Eye (tissue), 1 donor: ENCODE measurements around the gene FAM13A.

Source experiments
- DNase-seq: peaks from one replicate; pipeline ENCODE4 v3.0.0-alpha.2; 2015

FAM13A gene

DNA sequence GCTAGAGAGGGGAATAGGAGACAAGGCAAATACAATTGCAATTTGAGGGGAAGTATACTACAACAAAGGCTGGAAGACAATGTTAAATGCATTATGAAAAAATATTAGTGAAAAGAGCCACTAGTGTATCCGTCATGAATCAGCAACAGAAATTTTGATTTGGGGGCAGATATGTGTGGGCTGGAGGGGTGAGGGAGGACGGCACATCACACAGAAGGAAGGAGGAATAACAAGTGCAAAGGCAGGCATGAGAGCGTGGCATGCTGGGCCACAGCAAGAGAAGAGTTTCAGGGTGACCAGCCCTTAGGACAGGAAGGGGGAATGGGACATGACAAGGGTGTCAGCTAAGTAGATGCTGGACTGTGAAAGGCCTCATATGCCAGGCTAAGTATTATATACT is 295.6 kb downstream of the FAM13A start:
- DNase-seq = no peak

GRCh38 chr4:88759895-88760290 is 297.1 kb downstream of the FAM13A start:
- DNase-seq = peak; percentile 16

DNA sequence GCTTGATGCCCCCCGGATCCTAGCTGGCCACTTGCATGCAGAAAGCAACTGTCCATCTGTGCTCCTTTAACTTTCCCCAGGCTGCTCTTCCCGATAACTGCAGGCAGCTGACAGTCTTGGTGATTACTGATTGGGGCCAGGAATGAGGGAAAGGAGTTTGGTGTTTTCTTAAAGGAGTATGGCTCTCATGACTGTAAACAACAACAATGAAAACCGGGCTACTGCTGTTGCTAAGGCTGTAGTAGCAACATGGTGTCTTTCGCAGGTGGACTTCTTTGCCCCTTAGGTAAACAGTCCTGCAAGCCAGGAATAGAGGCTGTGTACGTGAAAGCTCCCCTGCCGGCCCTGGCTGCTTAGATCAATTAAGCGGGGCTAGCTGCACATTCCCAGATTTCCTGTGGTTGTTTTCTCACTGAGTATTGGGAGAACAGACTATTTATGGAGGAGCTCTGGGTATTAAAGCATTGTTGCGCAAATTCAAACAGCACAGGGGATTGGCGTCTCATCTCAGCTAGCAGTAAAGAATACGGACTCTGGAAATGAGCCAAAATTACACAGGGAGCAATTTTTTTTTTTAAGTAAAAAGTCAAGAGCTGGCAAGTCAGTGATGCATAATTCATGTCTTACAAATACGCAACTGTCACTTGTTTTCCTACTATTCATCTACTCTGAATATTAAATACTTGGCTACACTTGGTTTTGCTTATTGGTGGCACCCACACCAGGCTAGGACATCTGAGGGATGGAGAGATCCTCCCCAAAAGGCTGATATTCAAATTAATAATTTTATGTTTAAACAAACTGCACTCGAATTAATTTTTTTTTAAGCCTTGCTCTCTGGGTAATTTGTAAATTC is 297.7 kb downstream of the FAM13A start:
- DNase-seq = peak; percentile 67

GRCh38 chr4:88758264-88758663 is 298.7 kb downstream of the FAM13A start:
- peak; percentile 40 for DNase-seq

- peak; percentile 13 for DNase-seq
Measured at GRCh38 chr4:88757776-88758175, 299.2 kb downstream of the FAM13A start.

- DNase-seq = no peak
Measured at GRCh38 chr4:88757067-88757466, 299.9 kb downstream of the FAM13A start.

DNA sequence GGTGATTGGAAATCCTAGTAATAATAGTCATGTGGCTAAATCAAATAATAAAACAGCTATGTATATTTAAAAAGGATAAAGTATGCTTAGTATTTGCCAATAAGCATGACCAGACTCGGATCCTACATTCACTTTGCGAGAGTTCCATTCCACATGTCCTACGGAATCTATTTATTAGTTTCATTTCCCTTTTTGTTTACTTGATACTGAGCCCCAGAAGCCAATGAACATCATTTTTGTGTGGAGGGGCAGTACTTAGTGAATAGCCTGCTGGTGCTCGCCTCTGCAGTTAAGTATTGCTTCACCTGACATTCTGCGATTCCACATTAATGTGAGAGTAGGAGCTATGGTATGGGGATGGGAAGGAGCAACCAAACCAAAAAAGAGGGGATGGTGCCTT is 300.8 kb downstream of the FAM13A start:
- no peak for DNase-seq

DNA sequence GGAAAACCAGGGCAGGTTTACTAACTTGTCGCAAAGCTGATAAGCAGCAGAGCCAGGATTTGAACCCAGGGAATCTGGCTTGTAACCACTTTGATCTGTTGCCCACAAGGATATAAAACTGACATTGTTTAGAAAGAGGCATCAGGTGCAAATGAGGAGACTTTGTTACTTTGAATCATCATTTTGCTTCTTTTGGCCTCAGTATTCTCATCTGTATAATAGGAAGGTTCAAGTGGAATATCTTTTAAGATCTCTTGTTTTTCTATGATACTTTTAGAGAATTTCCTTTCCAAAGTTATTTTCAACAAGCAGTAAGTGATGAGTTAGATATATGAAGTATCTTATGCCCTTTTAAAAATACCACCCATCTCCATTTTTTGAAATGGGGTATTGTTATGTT is 301.5 kb downstream of the FAM13A start:
- no peak for DNase-seq

DNA sequence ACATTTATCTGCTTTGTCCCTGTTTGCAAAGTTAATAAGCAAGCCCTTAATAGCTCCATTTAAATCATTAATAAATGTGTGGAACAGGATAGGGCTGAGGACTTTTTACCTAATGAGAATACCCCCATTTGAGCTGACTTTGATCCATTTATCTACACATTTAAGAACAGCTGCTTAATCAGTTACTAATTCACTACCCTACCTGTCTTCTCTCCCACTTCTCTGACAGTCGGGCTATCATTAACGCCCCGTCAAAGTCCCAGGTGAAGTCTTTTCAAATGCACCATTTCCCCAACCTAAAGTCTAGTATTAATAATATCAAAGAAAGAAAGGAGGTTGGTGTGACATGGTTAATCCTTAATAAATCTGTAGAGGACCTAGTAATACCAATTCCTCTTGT is 302.2 kb downstream of the FAM13A start:
- DNase-seq = no peak

DNA sequence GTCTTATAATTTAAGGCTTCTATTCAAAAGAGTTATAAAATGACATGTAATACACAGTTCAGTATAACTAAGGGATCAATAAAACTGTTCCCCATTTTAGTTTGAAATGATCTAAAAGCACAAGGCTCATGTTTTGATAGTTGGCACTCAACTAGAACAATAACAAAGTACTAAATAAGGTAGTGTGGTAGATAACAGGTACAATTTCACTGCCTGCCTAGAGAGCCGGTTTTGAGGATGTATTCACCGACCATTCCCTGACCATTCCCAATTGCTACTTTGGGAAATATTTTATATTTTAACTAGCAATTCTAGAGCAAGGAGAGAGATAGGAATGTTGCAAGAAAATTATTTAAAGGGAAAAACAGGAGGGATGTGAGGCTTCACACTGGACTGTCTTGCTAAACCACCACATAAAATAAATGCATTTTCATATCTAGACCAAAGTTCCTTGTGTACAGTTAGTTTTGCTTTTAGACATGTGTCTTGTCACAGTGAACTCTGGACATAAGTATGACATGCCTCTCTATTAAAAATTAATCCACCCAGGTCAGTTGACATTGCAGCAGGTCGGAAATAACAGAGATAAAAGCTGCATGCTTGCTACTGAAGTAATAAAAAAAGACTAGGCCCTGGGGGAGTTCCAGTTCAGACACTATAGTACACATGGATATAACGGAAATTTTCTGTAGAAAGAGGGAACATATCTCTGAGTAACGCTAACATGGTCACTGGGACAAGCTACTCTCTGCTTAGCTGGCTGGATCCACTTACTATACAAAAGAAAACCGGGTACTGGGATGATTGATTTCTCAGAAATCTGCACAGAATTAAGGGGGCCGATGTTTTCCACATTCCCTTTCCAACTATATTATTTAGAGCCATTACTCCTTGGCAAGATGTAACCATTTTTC is 303.1 kb downstream of the FAM13A start:
- DNase-seq = peak; percentile 37

DNA sequence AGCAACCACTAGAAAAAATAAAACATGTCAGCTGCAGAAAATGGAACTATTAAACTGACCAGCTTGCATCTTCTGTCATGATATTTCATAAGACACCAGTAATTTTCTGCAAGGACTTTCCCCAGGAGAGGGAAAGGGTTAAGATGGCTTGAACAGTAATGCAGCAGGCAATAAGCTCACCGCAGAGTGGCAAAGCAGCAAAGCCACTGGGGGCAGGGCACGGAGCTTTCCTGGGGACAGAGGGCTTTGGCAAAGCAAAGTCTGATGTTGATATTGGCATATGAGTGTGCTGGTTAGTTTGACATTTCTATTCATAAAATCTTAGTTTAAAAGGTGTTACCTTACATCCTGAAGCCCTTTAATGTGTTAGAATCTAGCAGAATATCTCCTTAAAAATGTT is 304.2 kb downstream of the FAM13A start:
- DNase-seq = peak; percentile 31

GRCh38 chr4:88752076-88752463 is 304.9 kb downstream of the FAM13A start:
- no peak for DNase-seq

DNA sequence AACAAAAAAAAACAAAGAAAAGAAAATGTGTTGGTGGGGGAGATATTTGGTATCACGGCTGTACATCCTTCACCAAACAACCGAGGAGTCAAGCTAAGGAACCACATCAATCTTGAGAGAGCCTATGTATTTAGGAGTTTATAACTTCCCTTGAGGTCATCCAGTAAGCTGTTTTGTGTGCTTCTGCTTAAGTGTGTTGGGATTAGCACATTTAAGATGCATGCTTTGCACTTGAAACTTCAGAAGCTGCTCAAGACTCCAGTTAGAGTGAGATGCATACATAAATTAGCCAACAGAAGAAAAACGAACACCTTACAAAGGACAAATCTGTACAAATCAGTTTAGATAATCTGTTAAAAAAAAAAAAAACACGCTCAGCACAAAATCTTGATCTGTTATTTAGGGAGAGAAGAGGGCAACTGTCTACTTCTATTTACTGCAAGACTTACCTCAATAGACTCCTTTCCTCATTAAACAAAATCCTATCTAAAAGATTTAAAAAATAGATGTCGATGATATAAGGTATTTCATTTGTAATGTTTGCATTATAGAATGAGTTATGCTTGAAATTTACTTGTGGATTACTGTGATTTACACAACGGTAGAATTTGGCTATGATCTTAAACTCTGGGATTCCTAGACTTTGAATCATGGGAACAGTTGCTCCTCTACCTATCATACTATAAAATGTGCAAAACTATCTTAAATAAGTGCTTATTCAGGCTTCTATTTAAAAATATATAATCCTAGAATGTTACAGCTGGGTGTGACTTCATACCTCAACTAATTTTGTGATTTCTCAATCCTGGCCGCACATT is 305.5 kb downstream of the FAM13A start:
- no peak for DNase-seq

GRCh38 chr4:88750369-88750768 is 306.6 kb downstream of the FAM13A start:
- no peak for DNase-seq

- no peak for DNase-seq
Measured at GRCh38 chr4:88747351-88747750, 309.6 kb downstream of the FAM13A start.

DNA sequence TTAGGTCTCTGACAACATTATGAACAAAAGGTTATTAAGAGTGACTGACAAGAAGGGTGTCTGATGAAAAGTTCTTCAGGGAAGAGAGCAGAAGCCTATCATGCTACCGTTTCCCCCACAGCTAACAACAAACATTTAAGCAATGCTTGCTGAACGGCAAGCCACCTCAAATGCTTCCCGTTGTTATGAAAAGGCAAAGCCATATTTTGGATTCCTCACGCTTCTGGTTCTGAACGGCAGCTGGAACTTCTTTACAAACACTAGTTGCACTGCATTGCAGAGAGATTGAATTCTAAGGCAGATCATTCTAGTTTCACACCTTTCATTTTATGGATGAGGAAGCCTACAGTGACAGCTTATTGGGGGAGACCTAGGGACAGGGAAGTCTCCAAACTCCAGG is 310.8 kb downstream of the FAM13A start:
- DNase-seq = no peak

DNA sequence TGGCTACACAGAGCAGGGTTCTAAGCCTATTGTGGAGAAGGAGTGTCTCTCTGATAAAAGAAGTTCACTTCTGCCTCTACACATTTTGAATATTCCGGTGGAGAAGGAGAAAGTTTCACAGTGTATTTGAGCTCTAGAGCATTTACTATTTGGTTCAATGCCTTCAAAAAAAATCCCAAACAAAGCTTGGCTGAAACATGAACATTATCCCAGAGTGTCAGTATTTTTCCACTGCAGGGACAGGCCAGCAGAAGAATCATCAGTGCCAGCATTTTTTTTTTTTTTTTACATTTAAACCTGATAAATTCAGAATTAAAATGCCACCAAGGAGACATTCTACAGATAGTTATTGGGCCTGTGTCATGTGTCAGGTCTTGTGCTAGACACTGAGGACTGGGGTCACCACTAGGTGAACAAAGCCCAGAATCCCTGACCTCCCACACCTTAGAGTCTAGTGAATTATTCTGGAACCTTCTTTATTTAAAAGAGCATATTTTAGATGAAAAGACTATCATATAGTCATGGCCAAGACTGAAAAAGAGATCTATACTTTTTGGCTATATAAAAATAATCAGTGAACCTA is 311.3 kb downstream of the FAM13A start:
- no peak for DNase-seq

- DNase-seq = no peak
Measured at GRCh38 chr4:88745175-88745574, 311.8 kb downstream of the FAM13A start.

- no peak for DNase-seq
Measured at GRCh38 chr4:88744609-88745008, 312.4 kb downstream of the FAM13A start.

DNA sequence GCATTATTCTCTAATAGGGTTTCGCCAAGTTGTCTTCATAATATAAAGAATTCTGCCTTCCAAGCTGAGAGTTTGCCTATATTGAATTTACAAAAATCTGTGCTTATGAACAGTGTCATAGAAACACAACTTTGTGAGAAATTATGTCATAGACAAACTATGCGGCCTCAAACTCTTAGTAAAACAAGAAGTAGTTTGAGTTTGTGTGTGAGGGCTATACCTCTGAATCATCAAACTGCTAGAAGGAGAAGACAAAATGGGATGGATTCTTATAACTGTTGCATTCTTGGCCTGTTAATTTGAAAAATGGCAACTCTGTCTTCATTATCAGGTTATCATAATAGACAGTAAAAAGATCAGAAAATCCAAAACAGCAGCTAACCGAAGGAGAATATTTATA is 313.3 kb downstream of the FAM13A start:
- DNase-seq = no peak

- no peak for DNase-seq
Measured at GRCh38 chr4:88742561-88742960, 314.4 kb downstream of the FAM13A start.

GRCh38 chr4:88738180-88738579 is 318.8 kb downstream of the FAM13A start:
- no peak for DNase-seq
